CD1c-positive myeloid dendritic cell (primary cell): Measurements from ENCODE around the gene HIRIP3.
"Not testable (repeated sequence)": the region's sequence is repeated elsewhere in the genome, so short reads cannot be mapped to it uniquely, and the experiment has no call there.

Experiments used
- DNase-seq: peaks from one replicate; pipeline ENCODE4 v3.0.0-alpha.2; 2016; ENCODE audit errors: extremely low spot score

HIRIP3 gene

DNA sequence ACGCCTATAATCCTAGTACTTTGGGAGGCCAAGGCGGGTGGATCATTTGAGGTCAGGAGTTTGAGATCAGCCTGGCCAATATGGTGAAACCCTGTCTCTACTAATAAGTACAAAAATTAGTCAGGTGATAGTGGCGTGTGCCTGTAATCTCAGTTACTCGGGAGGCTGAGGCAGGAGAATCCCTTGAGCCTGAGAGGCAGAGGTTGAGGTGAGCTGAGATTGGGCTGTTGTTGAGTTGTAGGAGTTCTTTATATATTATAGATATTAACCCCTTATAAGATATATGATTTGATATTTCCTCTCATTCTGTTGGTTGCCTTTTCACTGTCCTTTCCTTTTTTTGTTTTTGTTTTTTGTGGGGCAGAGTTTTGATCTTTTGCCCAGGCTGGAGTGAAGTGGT lies 35.6 kb downstream of the HIRIP3 start:
- DNase-seq = not testable (repeated sequence)

DNA sequence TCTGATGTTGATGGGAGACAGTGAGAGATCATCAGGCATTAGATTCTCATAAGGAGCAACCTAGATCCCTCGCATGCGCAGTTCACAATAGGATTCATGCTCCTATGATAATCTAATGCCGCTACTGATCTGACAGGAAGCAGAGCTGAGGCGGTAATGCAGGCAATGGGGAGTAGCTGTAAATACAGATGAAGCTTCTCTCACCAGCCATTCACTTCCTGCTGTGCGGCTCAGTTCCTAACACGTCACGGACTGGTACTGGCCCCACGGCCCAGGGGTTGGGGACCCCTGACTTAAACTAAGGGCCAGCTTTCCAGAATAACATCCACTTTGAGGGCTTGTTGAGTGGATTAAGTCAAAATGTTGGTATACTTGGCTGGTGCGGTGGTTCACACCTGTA lies 36.1 kb downstream of the HIRIP3 start:
- DNase-seq = no peak

GRCh38 chr16:29958756-29959155 lies 36.7 kb downstream of the HIRIP3 start:
- DNase-seq = no peak

GRCh38 chr16:29951625-29952365 lies 43.6 kb downstream of the HIRIP3 start:
- no peak for DNase-seq

- DNase-seq = no peak
Measured at GRCh38 chr16:29950806-29951461, 44.5 kb downstream of the HIRIP3 start.

- no peak for DNase-seq
Measured at GRCh38 chr16:29947897-29948296, 47.5 kb downstream of the HIRIP3 start.

DNA sequence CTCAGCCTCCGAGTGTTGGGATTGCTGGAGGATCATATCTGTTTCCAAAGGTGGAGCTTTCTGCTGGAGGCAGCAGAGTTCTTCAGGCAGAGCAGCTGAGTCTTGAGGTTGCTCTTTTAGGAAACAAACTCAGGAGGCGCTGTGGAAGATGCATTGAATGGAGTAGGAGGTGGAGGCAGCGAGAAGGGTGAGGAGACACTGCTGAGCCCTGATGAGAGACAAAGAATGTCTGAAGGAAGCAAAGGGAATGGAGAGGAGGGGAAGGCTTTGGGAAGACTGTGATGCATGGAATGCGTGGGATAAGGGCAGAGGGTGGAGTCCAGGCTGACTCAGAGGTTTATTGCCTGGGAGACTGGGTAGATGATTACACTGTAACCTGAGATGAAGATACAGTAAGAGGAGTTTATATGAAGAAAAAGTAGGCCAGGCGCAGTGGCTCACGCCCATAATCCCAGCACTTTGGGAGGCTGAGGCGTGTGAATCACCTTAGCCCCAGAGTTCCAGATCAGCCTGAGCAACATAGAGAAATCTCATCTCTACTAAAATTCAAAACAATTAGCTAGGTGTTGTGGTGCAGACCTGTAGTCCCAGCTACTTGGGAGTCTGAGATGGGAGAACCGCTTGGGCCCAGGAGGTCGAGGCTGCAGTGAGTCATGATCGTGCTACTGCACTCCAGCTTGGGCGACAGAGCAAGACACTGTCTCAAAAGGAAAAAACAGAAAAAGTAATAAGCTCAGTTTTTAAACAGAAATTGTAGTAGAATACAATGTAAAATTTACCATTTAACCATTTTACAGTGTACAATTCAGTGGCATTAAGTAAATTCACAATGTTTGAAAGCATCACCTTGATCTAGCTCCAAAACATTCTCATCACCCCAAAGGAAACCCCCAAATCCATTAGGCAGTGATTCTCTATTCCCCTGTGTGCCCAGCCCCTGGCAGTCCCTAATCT lies 51.3 kb downstream of the HIRIP3 start:
- DNase-seq = no peak
